Epithelial cell of proximal tubule (primary cell): ENCODE measurements around the gene ITGB2. TPM values are rescaled to one million over a fixed set of nuclear protein-coding genes. Genes with fewer than 3 reads are reported as not detected.

Experiments used
- DNase-seq: peaks from one replicate; pipeline ENCODE4 v3.0.0-alpha.2; 2011; ENCODE audit warnings: low read depth
- H3K4me3 ChIP-seq: 2 replicates; pipeline ENCODE4 v1.5.1; 2011; ENCODE audit warnings: low read depth, mild to moderate bottlenecking, low read length
- total RNA-seq: library from RNA; depleted of rRNA; stranded (reverse); fragments of >200 nt; gene quantifications from 2 replicates; pipeline ENCODE4 v1.2.3, GENCODE V29; 2015
- TF ChIP-seq, protein P1 (sequence below): conservative IDR thresholded peaks from 2 replicates; pipeline ENCODE4 v1.5.1; 2012; ENCODE audit warnings: low read depth, mild to moderate bottlenecking, low read length

The ITGB2 gene
- total RNA-seq, 1 donor from 2014 or later: 3.0 TPM

DNA sequence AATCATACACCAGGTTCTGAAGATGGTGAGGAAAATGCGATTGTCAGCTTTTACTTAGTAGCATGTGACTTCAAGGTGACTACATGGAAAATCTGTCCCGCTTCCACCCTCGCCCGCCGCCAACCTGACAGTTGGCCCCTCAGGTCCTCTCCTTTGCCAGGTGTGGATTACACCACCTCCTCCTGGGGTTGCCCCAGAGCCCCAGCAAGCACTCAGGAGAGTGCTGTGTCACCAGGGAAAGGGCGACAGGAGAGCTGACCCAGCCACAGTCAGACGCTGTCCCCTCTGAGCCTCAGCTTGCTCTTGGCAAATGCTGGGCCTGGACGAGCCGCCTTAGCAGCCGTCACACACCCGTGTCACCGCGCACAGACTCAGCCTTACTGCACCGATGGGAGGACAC, 65.1 kb downstream of the ITGB2 start:
- TF ChIP-seq, protein P1, sequence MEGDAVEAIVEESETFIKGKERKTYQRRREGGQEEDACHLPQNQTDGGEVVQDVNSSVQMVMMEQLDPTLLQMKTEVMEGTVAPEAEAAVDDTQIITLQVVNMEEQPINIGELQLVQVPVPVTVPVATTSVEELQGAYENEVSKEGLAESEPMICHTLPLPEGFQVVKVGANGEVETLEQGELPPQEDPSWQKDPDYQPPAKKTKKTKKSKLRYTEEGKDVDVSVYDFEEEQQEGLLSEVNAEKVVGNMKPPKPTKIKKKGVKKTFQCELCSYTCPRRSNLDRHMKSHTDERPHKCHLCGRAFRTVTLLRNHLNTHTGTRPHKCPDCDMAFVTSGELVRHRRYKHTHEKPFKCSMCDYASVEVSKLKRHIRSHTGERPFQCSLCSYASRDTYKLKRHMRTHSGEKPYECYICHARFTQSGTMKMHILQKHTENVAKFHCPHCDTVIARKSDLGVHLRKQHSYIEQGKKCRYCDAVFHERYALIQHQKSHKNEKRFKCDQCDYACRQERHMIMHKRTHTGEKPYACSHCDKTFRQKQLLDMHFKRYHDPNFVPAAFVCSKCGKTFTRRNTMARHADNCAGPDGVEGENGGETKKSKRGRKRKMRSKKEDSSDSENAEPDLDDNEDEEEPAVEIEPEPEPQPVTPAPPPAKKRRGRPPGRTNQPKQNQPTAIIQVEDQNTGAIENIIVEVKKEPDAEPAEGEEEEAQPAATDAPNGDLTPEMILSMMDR: no peak
- no peak overlapping the region for H3K4me3 ChIP-seq
- no peak for DNase-seq

DNA sequence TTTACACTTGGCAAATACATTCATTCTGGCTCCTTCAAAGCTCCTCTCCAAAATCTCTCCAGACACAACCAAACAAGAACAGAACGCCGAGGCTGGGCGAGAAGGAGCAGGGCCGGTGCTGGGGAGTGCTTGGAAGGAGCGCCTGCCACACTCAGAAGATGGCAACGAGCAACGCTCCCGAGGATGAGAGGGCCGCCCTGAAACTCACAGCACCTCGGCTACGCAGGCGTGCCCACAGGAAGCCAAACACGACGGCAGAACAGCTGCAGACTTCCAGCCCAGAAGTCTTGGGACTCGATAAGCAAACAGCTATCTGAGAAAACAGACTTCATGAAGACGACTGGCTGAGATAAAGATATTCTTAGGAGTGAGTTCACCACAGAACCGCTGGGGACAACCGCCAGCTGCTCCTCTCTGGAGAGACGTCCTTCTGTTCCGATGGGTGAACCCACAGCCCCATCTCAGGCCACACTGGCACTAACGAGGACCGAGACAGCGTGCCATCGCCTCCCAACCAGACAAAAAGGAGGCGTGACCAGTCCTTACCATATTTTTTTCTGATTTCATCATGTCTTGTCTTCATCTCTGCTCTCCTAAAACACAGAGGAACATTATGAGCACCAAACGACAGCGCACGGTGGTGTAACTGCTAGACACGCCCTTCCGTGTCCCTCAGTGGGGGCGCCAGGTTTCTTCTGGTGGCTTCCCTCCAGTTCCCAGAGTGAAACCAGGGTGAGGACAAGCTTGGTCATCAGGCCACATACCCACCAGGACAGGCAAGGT, 65.8 kb downstream of the ITGB2 start:
- H3K4me3 ChIP-seq: no peak overlapping the region
- DNase-seq: no peak
- TF ChIP-seq, protein P1: no peak

DNA sequence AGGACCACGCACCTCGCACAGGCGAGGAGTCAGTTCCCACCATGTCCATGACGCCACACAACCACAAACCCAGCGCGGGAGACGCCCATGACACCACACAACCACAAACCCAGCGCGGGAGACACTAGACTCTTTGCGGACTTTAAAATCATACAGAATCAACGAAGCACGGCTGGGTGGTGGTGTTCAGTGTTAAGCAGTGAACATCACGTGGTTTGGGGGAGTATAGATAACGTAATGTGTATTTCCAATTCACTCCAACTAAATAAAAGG, 66.4 kb downstream of the ITGB2 start:
- TF ChIP-seq, protein P1: no peak
- no peak overlapping the region for H3K4me3 ChIP-seq
- no peak for DNase-seq

DNA sequence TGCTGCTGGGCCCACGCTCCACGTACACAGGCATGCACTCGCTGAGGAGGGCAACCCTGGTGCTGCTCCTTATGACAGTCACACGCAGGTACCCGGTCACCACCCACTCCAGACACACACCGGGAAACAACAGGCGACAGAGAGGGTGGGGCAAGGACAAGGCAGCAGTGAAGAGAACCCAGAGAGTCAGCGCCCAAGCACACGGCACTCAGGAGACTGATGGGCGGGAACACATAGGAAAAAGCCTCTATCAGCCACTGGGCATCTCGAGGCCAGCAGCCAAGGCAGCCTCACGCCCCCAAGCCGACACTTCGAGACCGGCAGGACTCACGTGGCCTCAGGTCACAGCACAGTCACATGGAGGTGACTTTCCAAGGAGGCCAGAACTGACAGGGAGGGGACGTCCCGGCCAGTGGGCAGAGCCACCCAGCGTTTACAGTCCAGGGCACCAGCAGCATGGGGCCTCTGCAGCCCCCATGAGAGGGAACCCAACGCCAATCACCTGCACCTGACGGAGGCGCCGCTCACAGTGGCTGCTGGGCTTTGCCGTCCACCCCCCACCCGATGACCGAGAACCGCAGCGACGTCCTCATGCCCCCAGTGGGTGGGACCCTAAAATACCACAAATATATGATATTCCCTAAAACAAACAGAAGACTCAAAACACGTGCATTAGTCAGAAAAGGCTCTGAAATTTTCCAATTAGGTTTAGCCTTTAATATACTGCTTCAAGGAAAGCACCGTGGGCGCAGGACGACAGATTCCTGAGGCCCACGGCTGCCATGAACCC, 66.9 kb downstream of the ITGB2 start:
- DNase-seq: no peak
- no peak overlapping the region for H3K4me3 ChIP-seq
- TF ChIP-seq, protein P1: no peak

DNA sequence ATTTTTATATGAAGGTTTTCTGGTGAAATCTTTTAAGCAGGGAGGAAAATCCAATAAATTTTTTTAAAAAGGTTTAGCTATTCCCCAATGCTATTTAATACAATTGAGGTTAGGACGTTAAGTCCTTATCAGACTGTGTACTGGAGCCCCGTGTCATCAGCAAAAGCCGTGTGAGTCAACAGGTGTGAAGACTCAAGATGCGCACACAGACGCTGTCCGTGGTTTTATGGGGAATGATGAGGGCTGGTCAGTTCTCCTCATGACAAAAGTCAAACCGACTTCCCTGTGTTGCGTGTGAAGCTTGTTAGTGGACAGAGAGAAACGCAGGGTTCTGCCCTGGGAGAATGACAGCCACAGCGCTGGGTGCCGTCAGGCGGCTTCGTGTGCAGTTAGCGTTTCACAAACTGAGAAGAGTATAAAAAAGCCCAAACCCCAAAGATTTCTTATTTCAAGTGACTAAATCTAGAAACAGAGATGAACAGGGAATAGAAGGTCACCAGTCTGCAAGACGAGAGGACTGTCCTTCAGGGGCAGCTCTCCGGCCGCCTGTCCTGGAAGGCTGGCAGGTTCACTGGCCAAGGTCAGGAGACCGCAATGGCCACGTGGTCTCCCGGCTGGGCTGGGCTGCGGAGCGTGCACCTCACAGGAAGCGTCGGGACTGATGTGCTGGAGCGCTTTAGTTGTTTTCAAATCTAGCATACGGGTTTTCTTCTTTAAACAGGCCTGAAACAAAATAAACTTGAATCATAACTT, 69.6 kb downstream of the ITGB2 start:
- DNase-seq: no peak
- H3K4me3 ChIP-seq: no peak overlapping the region
- TF ChIP-seq, protein P1: no peak

DNA sequence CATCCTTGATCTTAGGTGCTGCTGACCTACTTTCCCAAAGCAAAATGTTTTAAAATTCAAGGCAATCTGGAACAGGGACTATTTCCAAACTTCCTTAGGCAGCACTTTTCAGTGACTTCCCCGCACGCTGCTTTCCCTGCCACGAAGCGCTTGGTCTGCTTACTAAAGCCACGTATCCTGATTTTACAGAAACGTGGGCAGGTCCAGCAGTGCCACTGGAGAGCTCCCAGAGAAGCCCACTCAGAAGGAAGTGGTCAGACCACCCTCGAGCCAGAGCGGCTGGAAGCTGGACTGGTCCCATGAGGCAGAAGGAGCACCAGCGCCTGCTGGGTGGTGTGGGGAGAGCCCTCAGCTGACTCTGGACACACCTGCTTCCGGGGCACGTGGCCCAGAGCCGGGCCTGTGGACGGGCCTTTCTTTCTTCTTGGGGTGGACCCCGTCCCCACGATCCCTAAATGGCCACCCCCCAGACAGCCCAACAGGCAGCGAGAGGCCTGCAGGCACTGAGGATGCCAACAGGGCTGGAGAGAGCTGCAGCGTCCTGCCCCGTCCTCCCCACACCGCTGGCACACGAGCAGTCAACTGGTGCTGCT, 70.4 kb downstream of the ITGB2 start:
- TF ChIP-seq, protein P1: no peak
- DNase-seq: no peak
- H3K4me3 ChIP-seq: no peak overlapping the region
